Panc1 (cell line): ENCODE data around the gene ABCA7.

Experiments
- POLR2AphosphoS5 ChIP-seq: IDR thresholded peaks from 2 replicates; pipeline ENCODE4 v1.6.1; 2012; ENCODE audit warnings: mild to moderate bottlenecking, low read depth, low read length, moderate library complexity
- SIN3A ChIP-seq: IDR thresholded peaks from 2 replicates; pipeline ENCODE4 v1.6.1; 2012; ENCODE audit warnings: low read depth, mild to moderate bottlenecking, low read length, moderate library complexity, borderline replicate concordance; ENCODE audit not compliant: insufficient read depth
- TF ChIP-seq, protein P1 (sequence below): fragments of 450-650 bp; IDR thresholded peaks from 2 replicates; pipeline ENCODE4 v1.5.1; 2017; ENCODE audit warnings: mild to moderate bottlenecking

GRCh38 chr19:991932-992669 lies 47.8 kb upstream of the ABCA7 start:
- TF ChIP-seq POLR2AphosphoS5 (no peak), SIN3A (no peak)
- TF ChIP-seq, protein P1, sequence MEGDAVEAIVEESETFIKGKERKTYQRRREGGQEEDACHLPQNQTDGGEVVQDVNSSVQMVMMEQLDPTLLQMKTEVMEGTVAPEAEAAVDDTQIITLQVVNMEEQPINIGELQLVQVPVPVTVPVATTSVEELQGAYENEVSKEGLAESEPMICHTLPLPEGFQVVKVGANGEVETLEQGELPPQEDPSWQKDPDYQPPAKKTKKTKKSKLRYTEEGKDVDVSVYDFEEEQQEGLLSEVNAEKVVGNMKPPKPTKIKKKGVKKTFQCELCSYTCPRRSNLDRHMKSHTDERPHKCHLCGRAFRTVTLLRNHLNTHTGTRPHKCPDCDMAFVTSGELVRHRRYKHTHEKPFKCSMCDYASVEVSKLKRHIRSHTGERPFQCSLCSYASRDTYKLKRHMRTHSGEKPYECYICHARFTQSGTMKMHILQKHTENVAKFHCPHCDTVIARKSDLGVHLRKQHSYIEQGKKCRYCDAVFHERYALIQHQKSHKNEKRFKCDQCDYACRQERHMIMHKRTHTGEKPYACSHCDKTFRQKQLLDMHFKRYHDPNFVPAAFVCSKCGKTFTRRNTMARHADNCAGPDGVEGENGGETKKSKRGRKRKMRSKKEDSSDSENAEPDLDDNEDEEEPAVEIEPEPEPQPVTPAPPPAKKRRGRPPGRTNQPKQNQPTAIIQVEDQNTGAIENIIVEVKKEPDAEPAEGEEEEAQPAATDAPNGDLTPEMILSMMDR: no peak
